Suprapubic skin (tissue), 4 donors: ENCODE measurements around the gene TULP4. TPM values are rescaled to one million over a fixed set of nuclear protein-coding genes. Genes with fewer than 3 reads are reported as not detected.
A peak's percentile ranks its signal among the peaks of the same experiment; 100 is the strongest.

Experiments used
- DNase-seq, 2 donors: peaks; one replicate each; pipeline ENCODE4 v3.0.0-alpha.2; 2019; ENCODE audit warnings: low spot score in 2 of 2
- H3K27ac ChIP-seq: fragments of 200-600 bp; sonication (generic); one replicate; pipeline ENCODE4 v1.5.1; 2019
- H3K27me3 ChIP-seq: fragments of 200-600 bp; sonication (generic); one replicate; pipeline ENCODE4 v1.5.1; 2019
- H3K36me3 ChIP-seq: fragments of 200-600 bp; sonication (generic); one replicate; pipeline ENCODE4 v1.5.1; 2019
- H3K4me1 ChIP-seq: fragments of 200-600 bp; sonication (generic); one replicate; pipeline ENCODE4 v1.5.1; 2019
- H3K4me3 ChIP-seq: fragments of 200-600 bp; sonication (generic); one replicate; pipeline ENCODE4 v1.5.1; 2019; ENCODE audit warnings: mild to moderate bottlenecking
- H3K9me3 ChIP-seq: fragments of 200-600 bp; sonication (generic); one replicate; pipeline ENCODE4 v1.5.1; 2019
- CTCF ChIP-seq, 2 donors: fragments of 200-600 bp in 1 of 2; fragments of 450-650 bp in 1 of 2; sonication (generic) in 1 of 2; IDR thresholded peaks; one replicate each; pipeline ENCODE4 v1.5.1; 2016 to 2019; ENCODE audit warnings: antibody characterized with exemption in 2 of 2, mild to moderate bottlenecking in 1 of 2, moderate library complexity in 1 of 2
- EP300 ChIP-seq: sonication (generic); formaldehyde crosslinking; IDR thresholded peaks from one replicate; pipeline ENCODE4 v1.6.1; 2017; ENCODE audit warnings: antibody characterized with exemption
- POLR2A ChIP-seq, 2 donors: fragments of 450-650 bp; IDR thresholded peaks; one replicate each; pipeline ENCODE4 v1.6.1; 2017; ENCODE audit warnings: antibody characterized with exemption in 2 of 2, mild to moderate bottlenecking in 2 of 2, moderate library complexity in 2 of 2
- POLR2AphosphoS5 ChIP-seq, 3 donors: sonication (generic); formaldehyde crosslinking; IDR thresholded peaks; one replicate each; pipeline ENCODE4 v1.6.1; 2017; ENCODE audit warnings: antibody characterized with exemption in 3 of 3
- WGBS: methylation state at CpG from one replicate; pipeline ENCODE4 v1.1.5; 2018; 5-methylcytosine and 5-hydroxymethylcytosine counted together
- total RNA-seq, 4 donors: library from RNA; depleted of rRNA; stranded (reverse); fragments of >200 nt; gene quantifications; one replicate each; pipeline ENCODE4 v1.1.0, GENCODE V29; 2016

TULP4 gene
- total RNA-seq, 4 donors from 2014 or later, result 123 to 156 (median 132) TPM

GRCh38 chr6:158536891-158537798 is 224.9 kb downstream of the TULP4 start:
- H3K4me1 ChIP-seq, result peaks cover 14% of the 10 kb centered on the region
- no peaks in the 10 kb centered on the region for H3K36me3 ChIP-seq
- 12% methylated on average over 19 of the region's 94 CpGs for WGBS
- H3K9me3 ChIP-seq, result no peaks in the 10 kb centered on the region
- H3K27ac ChIP-seq, result no peak overlapping the region
- H3K4me3 ChIP-seq, result peak overlapping the region; percentile 58
- H3K27me3 ChIP-seq, result peaks cover 46% of the 10 kb centered on the region
- DNase-seq, result no peak
- TF ChIP-seq POLR2AphosphoS5 (IDR thresholded peaks at IDR 0.05) (no peak), EP300 (no peak), POLR2A (IDR thresholded peaks at IDR 0.05) (no peak), CTCF (IDR thresholded peaks at IDR 0.05) (no peak)

GRCh38 chr6:158538741-158539140 is 226.5 kb downstream of the TULP4 start:
- 45% methylated on average over 2 of the region's 2 CpGs for WGBS
- Histone ChIP-seq H3K4me1 (peaks cover 14% of the 10 kb centered on the region), H3K4me3 (no peak overlapping the region), H3K36me3 (no peaks in the 10 kb centered on the region), H3K27ac (no peak overlapping the region), H3K27me3 (peaks cover 46% of the 10 kb centered on the region), H3K9me3 (no peaks in the 10 kb centered on the region)
- DNase-seq, result no peak
- no peak for TF ChIP-seq POLR2A (IDR thresholded peaks at IDR 0.05)

DNA sequence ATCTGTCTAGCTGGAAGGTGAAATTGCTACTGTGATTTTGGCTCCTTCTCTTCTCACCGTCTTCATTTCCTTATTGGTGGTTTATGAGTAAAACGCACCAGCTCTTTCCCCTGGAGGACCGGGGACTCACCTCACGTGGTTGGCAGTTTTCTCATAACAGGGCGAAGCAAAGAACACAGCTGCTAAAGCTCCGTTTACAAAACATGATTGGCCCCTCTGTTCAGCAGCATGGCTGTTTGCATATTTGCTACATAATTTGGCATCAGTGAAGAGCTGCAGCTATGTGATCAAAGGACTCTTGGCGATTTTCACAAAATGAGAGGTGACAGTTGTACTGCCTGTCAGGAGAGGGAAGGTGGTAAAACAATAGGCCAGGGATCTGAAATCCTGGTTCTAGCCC is 227.1 kb downstream of the TULP4 start:
- H3K27ac ChIP-seq, result no peak overlapping the region
- peaks cover 44% of the 10 kb centered on the region for H3K27me3 ChIP-seq
- TF ChIP-seq POLR2A (IDR thresholded peaks at IDR 0.05) (no peak), CTCF (IDR thresholded peaks at IDR 0.05) (no peak), POLR2AphosphoS5 (IDR thresholded peaks at IDR 0.05) (no peak), EP300 (no peak)
- no peak for DNase-seq
- 57% methylated on average over 7 of the region's 7 CpGs for WGBS
- no peaks in the 10 kb centered on the region for H3K9me3 ChIP-seq
- peaks cover 14% of the 10 kb centered on the region for H3K4me1 ChIP-seq
- H3K36me3 ChIP-seq, result no peaks in the 10 kb centered on the region
- no peak overlapping the region for H3K4me3 ChIP-seq

- 89% methylated on average over 6 of the region's 6 CpGs for WGBS
- Histone ChIP-seq H3K27me3 (peaks cover 40% of the 10 kb centered on the region), H3K36me3 (no peaks in the 10 kb centered on the region), H3K27ac (no peak overlapping the region), H3K4me1 (peaks cover 14% of the 10 kb centered on the region), H3K9me3 (no peaks in the 10 kb centered on the region), H3K4me3 (no peak overlapping the region)
- no peak for DNase-seq
- TF ChIP-seq POLR2A (IDR thresholded peaks at IDR 0.05) (no peak), EP300 (no peak), POLR2AphosphoS5 (IDR thresholded peaks at IDR 0.05) (no peak)
Observed at GRCh38 chr6:158539881-158540280, 227.6 kb downstream of the TULP4 start.

- Histone ChIP-seq H3K4me3 (no peak overlapping the region), H3K9me3 (no peaks in the 10 kb centered on the region), H3K4me1 (no peaks in the 10 kb centered on the region), H3K27me3 (peaks cover 5% of the 10 kb centered on the region), H3K27ac (no peak overlapping the region), H3K36me3 (no peaks in the 10 kb centered on the region)
- TF ChIP-seq CTCF (IDR thresholded peaks at IDR 0.05), result no peak
- TF ChIP-seq POLR2AphosphoS5 (IDR thresholded peaks at IDR 0.05), result no peak
- no peak for TF ChIP-seq POLR2A (IDR thresholded peaks at IDR 0.05)
- no peak for TF ChIP-seq EP300
- no peak for DNase-seq
- 66% methylated on average over 12 of the region's 12 CpGs for WGBS
Observed at GRCh38 chr6:158543606-158544185, 231.4 kb downstream of the TULP4 start.

- WGBS, result 85% methylated on average over 12 of the region's 12 CpGs
- no peaks in the 10 kb centered on the region for H3K4me1 ChIP-seq
- no peak overlapping the region for H3K27ac ChIP-seq
- H3K9me3 ChIP-seq, result no peaks in the 10 kb centered on the region
- no peak for DNase-seq
- no peak for TF ChIP-seq POLR2A (IDR thresholded peaks at IDR 0.05)
- TF ChIP-seq CTCF (IDR thresholded peaks at IDR 0.05), result no peak
- no peak for TF ChIP-seq EP300
- no peak for TF ChIP-seq POLR2AphosphoS5 (IDR thresholded peaks at IDR 0.05)
- no peaks in the 10 kb centered on the region for H3K36me3 ChIP-seq
- H3K27me3 ChIP-seq, result peaks cover 4% of the 10 kb centered on the region
- no peak overlapping the region for H3K4me3 ChIP-seq
Observed at GRCh38 chr6:158544428-158544827, 232.2 kb downstream of the TULP4 start.
